GM12878 (cell line): ENCODE results near the gene TBCD. TPM values are rescaled to one million over a fixed set of nuclear protein-coding genes. Genes with fewer than 3 reads are reported as not detected.

Experiments used
- ATAC-seq: fragments of 200-7000 bp; cut with Tn5 transposase; 3 replicates; pipeline ENCODE4 v1.9.1; 2020; ENCODE audit warnings: mild to moderate bottlenecking, moderate library complexity
- BruUV-seq: library from RNA; stranded (reverse); fragments of 400-500 nt; replicated peaks from 2 replicates; lab custom pipeline; 2021; lab: Mats Ljungman, UMichigan
- CTCF ChIA-PET: fragments of 300-600 bp; sonication (Branson Sonifier 250); formaldehyde crosslinking; extraction: SDS; loops from one replicate; lab custom pipeline; 2021; ENCODE audit warnings: inconsistent platforms; lab: Yijun Ruan, JAX
- POLR2A ChIA-PET: fragments of 350-600 bp; formaldehyde crosslinking; extraction: SDS; loops from one replicate; lab custom pipeline; 2021; ENCODE audit warnings: inconsistent platforms; lab: Charles Lee
- RAD21 ChIA-PET: fragments of 300-600 bp; sonication (Branson Sonifier 250); formaldehyde crosslinking; loops from one replicate; lab custom pipeline; 2023; ENCODE audit warnings: antibody characterized with exemption; ENCODE audit not compliant: unreplicated experiment; lab: Charles Lee
- SMC1A ChIA-PET: fragments of 300-600 bp; sonication (Branson Sonifier 250); formaldehyde crosslinking; loops from one replicate; lab custom pipeline; 2023; ENCODE audit not compliant: unreplicated experiment, uncharacterized antibody; lab: Charles Lee
- DNase-seq: peaks from one replicate; pipeline ENCODE4 v3.0.0-alpha.2; 2011; ENCODE audit warnings: low read depth, low spot score
- FAIRE-seq: peaks from 3 replicates; lab custom pipeline; 2011; peaks lifted over from hg19 to GRCh38; lab: Jason Lieb, UNC
- H2AFZ ChIP-seq: 2 replicates; pipeline ENCODE4 v1.6.0; 2011; ENCODE audit warnings: low read depth, low read length, control low read depth; ENCODE audit not compliant: control insufficient read depth
- H3K27ac ChIP-seq: 2 replicates; pipeline ENCODE4 v1.5.1; 2011; ENCODE audit warnings: control low read depth; ENCODE audit not compliant: control insufficient read depth, insufficient read depth
- H3K27me3 ChIP-seq, 2 experiments: replicated peaks in 1 of 2; 2 replicates each; pipeline versions ENCODE4 v1.6.0 to v1.6.1; 2011; ENCODE audit warnings: low read length in 1 of 2; ENCODE audit not compliant: control insufficient read depth in 2 of 2, insufficient read depth in 2 of 2
- H3K36me3 ChIP-seq, 2 experiments: 2 replicates each; pipeline ENCODE4 v1.5.1; 2011; ENCODE audit warnings: low read length in 1 of 2; ENCODE audit not compliant: control insufficient read depth in 2 of 2, insufficient read depth in 2 of 2
- H3K4me1 ChIP-seq: 2 replicates; pipeline ENCODE4 v1.6.1; 2011; ENCODE audit warnings: mild to moderate bottlenecking, low read length, moderate library complexity, mixed read lengths; ENCODE audit not compliant: control insufficient read depth, insufficient read depth
- H3K4me2 ChIP-seq: 2 replicates; pipeline ENCODE4 v1.6.0; 2011; ENCODE audit warnings: control low read depth; ENCODE audit not compliant: control insufficient read depth, insufficient read depth
- H3K4me3 ChIP-seq: fragments of 200-600 bp; sonication (generic); 2 replicates; pipeline ENCODE4 v1.5.1; 2016
- H3K79me2 ChIP-seq: 2 replicates; pipeline ENCODE4 v1.6.0; 2011; ENCODE audit warnings: low read length; ENCODE audit not compliant: control insufficient read depth, insufficient read depth
- H3K9ac ChIP-seq: 2 replicates; pipeline ENCODE4 v1.8.0; 2011; ENCODE audit warnings: low read length, control low read depth, mixed read lengths; ENCODE audit not compliant: control insufficient read depth, insufficient read depth
- H3K9me3 ChIP-seq: replicated peaks from 3 replicates; pipeline ENCODE4 v1.5.1; 2011; ENCODE audit warnings: mild to moderate bottlenecking, low read length; ENCODE audit not compliant: control insufficient read depth, insufficient read depth
- H4K20me1 ChIP-seq: 2 replicates; pipeline ENCODE4 v1.6.0; 2011; ENCODE audit not compliant: control insufficient read depth, insufficient read depth
- ASH2L ChIP-seq: fragments of 300-600, 200-600 bp; sonication (generic); IDR thresholded peaks from 2 replicates; pipeline ENCODE4 v1.6.1; 2017; ENCODE audit warnings: low read depth, mild to moderate bottlenecking, borderline replicate concordance
- BACH1 ChIP-seq: fragments of 450-650 bp; IDR thresholded peaks from 2 replicates; pipeline ENCODE4 v1.6.1; 2017; ENCODE audit warnings: mild to moderate bottlenecking, borderline replicate concordance
- CHD2 ChIP-seq: IDR thresholded peaks from 2 replicates; pipeline ENCODE4 v1.6.1; 2011; ENCODE audit warnings: low read depth, low read length, improper control_type of control experiment, borderline replicate concordance
- ELK1 ChIP-seq: IDR thresholded peaks from 2 replicates; pipeline ENCODE4 v1.6.1; 2012; ENCODE audit warnings: low read depth, low read length, improper control_type of control experiment
- HDGF ChIP-seq: fragments of 450-650 bp; IDR thresholded peaks from 2 replicates; pipeline ENCODE4 v1.6.1; 2016; ENCODE audit warnings: antibody characterized with exemption
- IKZF1 ChIP-seq: fragments of 450-650 bp; conservative IDR thresholded peaks from 2 replicates; pipeline ENCODE4 v1.6.1; 2017; ENCODE audit warnings: antibody characterized with exemption, mild to moderate bottlenecking
- LARP7 ChIP-seq: fragments of 450-650 bp; IDR thresholded peaks from 2 replicates; pipeline ENCODE4 v1.6.1; 2017; ENCODE audit warnings: mild to moderate bottlenecking
- MEF2A ChIP-seq: IDR thresholded peaks from 2 replicates; pipeline ENCODE4 v1.6.1; 2011; ENCODE audit warnings: low read depth, mild to moderate bottlenecking, low read length, moderate library complexity; ENCODE audit not compliant: insufficient read depth
- MTA2 ChIP-seq: fragments of 450-650 bp; IDR thresholded peaks from 2 replicates; pipeline ENCODE4 v1.6.1; 2016; ENCODE audit warnings: low read depth, mild to moderate bottlenecking, moderate library complexity
- MYB ChIP-seq: fragments of 150-350 bp; IDR thresholded peaks from 2 replicates; pipeline ENCODE4 v1.6.1; 2014; ENCODE audit warnings: mild to moderate bottlenecking, low read depth, low read length, borderline replicate concordance
- MYC ChIP-seq: IDR thresholded peaks from 2 replicates; pipeline ENCODE4 v1.6.1; 2011; ENCODE audit warnings: mild to moderate bottlenecking, low read length, moderate library complexity, inconsistent platforms; ENCODE audit not compliant: insufficient read depth, insufficient replicate concordance, insufficient read length, severe bottlenecking
- NBN ChIP-seq: fragments of 450-650 bp; IDR thresholded peaks from 2 replicates; pipeline ENCODE4 v1.6.1; 2016
- PML ChIP-seq: IDR thresholded peaks from 2 replicates; pipeline ENCODE4 v1.6.1; 2012; ENCODE audit warnings: low read length, inconsistent platforms
- RAD21 ChIP-seq: IDR thresholded peaks from 2 replicates; pipeline ENCODE4 v1.6.1; 2011; ENCODE audit warnings: mild to moderate bottlenecking, low read depth, low read length, moderate library complexity; ENCODE audit not compliant: insufficient read depth
- RB1 ChIP-seq: fragments of 450-650 bp; formaldehyde crosslinking; IDR thresholded peaks from 2 replicates; pipeline ENCODE4 v1.6.1; 2017; ENCODE audit warnings: mild to moderate bottlenecking, borderline replicate concordance
- SMAD1 ChIP-seq: fragments of 450-650 bp; IDR thresholded peaks from 2 replicates; pipeline ENCODE4 v1.6.1; 2018; ENCODE audit warnings: mild to moderate bottlenecking, low read depth; ENCODE audit not compliant: partially characterized antibody
- SMAD5 ChIP-seq: IDR thresholded peaks from 2 replicates; pipeline ENCODE4 v1.6.1; 2016; ENCODE audit warnings: antibody characterized with exemption, low read depth
- SPI1 ChIP-seq: IDR thresholded peaks from 2 replicates; pipeline ENCODE4 v1.6.1; 2011; ENCODE audit warnings: low read depth, mild to moderate bottlenecking, low read length, moderate library complexity, borderline replicate concordance; ENCODE audit not compliant: insufficient read depth
- SREBF1 ChIP-seq: IDR thresholded peaks from 2 replicates; pipeline ENCODE4 v1.6.1; 2012; ENCODE audit warnings: mild to moderate bottlenecking, low read length
- TCF12 ChIP-seq: IDR thresholded peaks from 2 replicates; pipeline ENCODE4 v1.6.1; 2011; ENCODE audit warnings: low read depth, mild to moderate bottlenecking, low read length
- TCF7 ChIP-seq: IDR thresholded peaks from 2 replicates; pipeline ENCODE4 v1.6.1; 2014; ENCODE audit warnings: antibody characterized with exemption, borderline replicate concordance
- WRNIP1 ChIP-seq: IDR thresholded peaks from 2 replicates; pipeline ENCODE4 v1.6.1; 2011; ENCODE audit warnings: low read depth, low read length, improper control_type of control experiment, borderline replicate concordance
- YY1 ChIP-seq: IDR thresholded peaks from 2 replicates; pipeline ENCODE4 v1.6.1; 2011; ENCODE audit warnings: low read depth, mild to moderate bottlenecking, low read length
- WGBS: methylation state at CpG from one replicate; pipeline ENCODE4 v1.1.6; 2016; ENCODE audit warnings: low lambda C conversion rate; ENCODE audit not compliant: insufficient replicate concordance, insufficient coverage; ENCODE audit errors: missing lambda C conversion rate; 5-methylcytosine and 5-hydroxymethylcytosine counted together
- in situ Hi-C: fragments of 300-500 bp; cut with MboI; formaldehyde crosslinking; loops from 9 replicates; pipeline ENCODE4 v1.14.3; 2018; ENCODE audit warnings: mixed read lengths
- intact Hi-C: fragments of 100-400 bp; cut with micrococcal nuclease; formaldehyde crosslinking; loops from one replicate; pipeline ENCODE4 v1.14.2; 2022; ENCODE audit not compliant: unreplicated experiment
- polyA plus RNA-seq, 11 experiments: library from polyadenylated mRNA; depleted of rRNA in 4 of 11; unstranded in 6 of 11; stranded (reverse) in 5 of 11; fragments of >200 nt; fragmentation: Nextera tagmentation in 4 of 11; fragmentation: Illumina TruSeq in 1 of 11; extraction: Ambion mirVana in 4 of 11; extraction: Trizol in 1 of 11; gene quantifications; 1 replicate in 1 of 11; 2 replicates in 10 of 11; pipeline versions ENCODE4 v1.2.1 to v1.2.3, GENCODE V29; 2011 to 2016; ENCODE audit warnings: inconsistent platforms in 2 of 11, missing spikeins in 2 of 11, low read depth in 1 of 11
- total RNA-seq, 4 experiments: library from RNA; depleted of rRNA in 3 of 4; stranded (reverse); fragments of >200 nt in 3 of 4; fragmentation: Illumina TruSeq in 1 of 4; extraction: Trizol in 1 of 4; gene quantifications; 2 replicates each; pipeline versions ENCODE4 v1.2.1 to v1.2.3, GENCODE V29; 2013 to 2021

Gene TBCD
- total and polyA plus RNA-seq, 10 of the 15 experiments (the other 5 are each of a cell fraction or from before 2014, with no cell fraction given): 10.3 to 114 (median 52.4) TPM

GRCh38 chr17:82780971-82781893 lies 29.4 kb downstream of the TBCD start (continued):
- TF ChIP-seq CHD2 (no peak), MYC (no peak), TCF7 (no peak), SMAD5 (no peak), HDGF (0 out of 2 replicates have a peak, but pooled peaks have one; percentile 19), YY1 (no peak), MEF2A (no peak)

- ATAC-seq: peak; percentile 100
- H4K20me1 ChIP-seq: no peaks in the 10 kb centered on the region; the same call in 1 of the 2 replicates
- intact Hi-C loops (loop anchor here (1.0 to 10.0 kb wide), 2 partner anchors 83 to 132 kb away; no protein-coding TSS in a partner anchor), in situ Hi-C loops (loop anchor here (5.0 kb wide), 1 partner anchor 145 kb away; no protein-coding TSS in a partner anchor)
- no peak overlapping the region for H3K4me3 ChIP-seq
- ChIA-PET CTCF (interaction anchor here (0.6 to 2.4 kb wide), 35 partner anchors 9 to 813 kb away, joined by 3 to 25 read pairs (median 4); partner anchors contain the start of gene FN3KRP), POLR2A (interaction anchor here (1.0 kb wide), 1 partner anchor 78 kb away, joined by 3 read pairs; no protein-coding TSS in a partner anchor), SMC1A (interaction anchor here (0.6 to 3.5 kb wide), 13 partner anchors 24 to 210 kb away, joined by 3 to 18 read pairs (median 5); no protein-coding TSS in a partner anchor), RAD21 (interaction anchor here (0.6 to 2.7 kb wide), 13 partner anchors 38 to 193 kb away, joined by 3 to 24 read pairs (median 4); no protein-coding TSS in a partner anchor)
- peak; percentile 17 for DNase-seq
- H3K4me2 ChIP-seq: no peak overlapping the region
- no peak overlapping the region for H3K27ac ChIP-seq
- no peaks in the 10 kb centered on the region; the same call in 1 of the 2 replicates for H3K4me1 ChIP-seq
- peak; percentile 84 for FAIRE-seq
- 21% methylated on average over 8 of the region's 8 CpGs for WGBS
- no peaks in the 10 kb centered on the region for H3K9me3 ChIP-seq
- H3K9ac ChIP-seq: no peak overlapping the region
- no TSS peak for BruUV-seq
- H3K36me3 ChIP-seq: peaks cover 4 to 13% of the 10 kb centered on the region in 2 experiments; a peak in 3 of 4 replicates
- H2AFZ ChIP-seq: peak overlapping the region; percentile 22; the same call in 1 of the 2 replicates
- H3K27me3 ChIP-seq: no peaks in the 10 kb centered on the region
- H3K79me2 ChIP-seq: no peaks in the 10 kb centered on the region
- TF ChIP-seq RB1: peak; percentile 57; the same call in 1 of the 2 replicates
- no peak for TF ChIP-seq NBN
- no peak for TF ChIP-seq MTA2
- TF ChIP-seq ELK1: no peak
- peak; percentile 99 for TF ChIP-seq RAD21
- no peak for TF ChIP-seq SPI1
- TF ChIP-seq SREBF1: no peak
- no peak for TF ChIP-seq ASH2L
- TF ChIP-seq MYB: no peak
- TF ChIP-seq WRNIP1: no peak
- TF ChIP-seq SMAD1: no peak
- TF ChIP-seq BACH1: 0 out of 2 replicates have a peak, but pooled peaks have one; percentile 10
- no peak for TF ChIP-seq PML
- no peak for TF ChIP-seq IKZF1
- TF ChIP-seq LARP7: 0 out of 2 replicates have a peak, but pooled peaks have one; percentile 10
- TF ChIP-seq TCF12: no peak
Measured at GRCh38 chr17:82781894-82782274, 30.0 kb downstream of the TBCD start.
